ENCODE results near the gene NUDT4B. TPM values are rescaled to one million over a fixed set of nuclear protein-coding genes. Genes with fewer than 3 reads are reported as not detected.
A peak's percentile ranks its signal among the peaks of the same experiment; 100 is the strongest.
"Not testable (repeated sequence)": the region's sequence is repeated elsewhere in the genome, so short reads cannot be mapped to it uniquely, and the experiment has no call there.

Gene NUDT4B
- 1 to 10 TPM in 3 of 8 experiments, under 1 TPM in 3, not detected in 2; 0.21 to 1.9 (median 1.1) TPM for total RNA-seq

GRCh38 chr1:148748563-148749334 lies at the start of gene NUDT4B:
Gene NUDT4B (plus strand): TSS chr1:148748774. CDS start chr1:148748953, 179 bp downstream.
- H3K4me3 ChIP-seq; in situ Hi-C loops (cut with MboI; ENCODE audit: low pct_unique_long_range_greater_than_20kb in 2 of 9, low sequenced_read_pairs in 9 of 9, unreplicated experiment in 9 of 9); H3K4me1 ChIP-seq (replicated peaks in 1 of 2); H3K27ac ChIP-seq: not testable (repeated sequence)
- ATAC-seq (replicated peaks in 6 of 8), result peak; percentile 57 to 84 (median 78)
- WGBS, 10 experiments, result no CpG with 5 or more reads among the region's 68 CpGs

GRCh38 chr1:148699357-148699756 lies 49.2 kb upstream of the NUDT4B start:
- H3K27ac ChIP-seq; H3K4me3 ChIP-seq; H3K4me1 ChIP-seq (replicated peaks in 1 of 2); ATAC-seq (replicated peaks in 6 of 8); in situ Hi-C loops (cut with MboI; ENCODE audit: low pct_unique_long_range_greater_than_20kb in 2 of 9, low sequenced_read_pairs in 9 of 9, unreplicated experiment in 9 of 9): not testable (repeated sequence)
- no CpG with 5 or more reads among the region's 5 CpGs for WGBS, 10 experiments

GRCh38 chr1:148702242-148702641 lies 46.3 kb upstream of the NUDT4B start:
- H3K4me1 ChIP-seq (replicated peaks in 1 of 2); H3K4me3 ChIP-seq; H3K27ac ChIP-seq; in situ Hi-C loops (cut with MboI; ENCODE audit: low pct_unique_long_range_greater_than_20kb in 2 of 9, low sequenced_read_pairs in 9 of 9, unreplicated experiment in 9 of 9): not testable (repeated sequence)
- peak in 1 of 8 experiments; percentile 67 for ATAC-seq (replicated peaks in 6 of 8)
- no CpG with 5 or more reads among the region's 1 CpG for WGBS, 10 experiments

GRCh38 chr1:148703973-148704591 lies 44.5 kb upstream of the NUDT4B start:
- no CpG with 5 or more reads among the region's 5 CpGs for WGBS, 10 experiments
- H3K4me1 ChIP-seq (replicated peaks in 1 of 2); ATAC-seq (replicated peaks in 6 of 8); in situ Hi-C loops (cut with MboI; ENCODE audit: low pct_unique_long_range_greater_than_20kb in 2 of 9, low sequenced_read_pairs in 9 of 9, unreplicated experiment in 9 of 9); H3K27ac ChIP-seq; H3K4me3 ChIP-seq: not testable (repeated sequence)

GRCh38 chr1:148705316-148705948 lies 43.1 kb upstream of the NUDT4B start:
- H3K4me3 ChIP-seq; in situ Hi-C loops (cut with MboI; ENCODE audit: low pct_unique_long_range_greater_than_20kb in 2 of 9, low sequenced_read_pairs in 9 of 9, unreplicated experiment in 9 of 9); H3K27ac ChIP-seq; H3K4me1 ChIP-seq (replicated peaks in 1 of 2); ATAC-seq (replicated peaks in 6 of 8): not testable (repeated sequence)
- no CpG with 5 or more reads among the region's 4 CpGs for WGBS, 10 experiments

GRCh38 chr1:148708779-148709333 lies 39.7 kb upstream of the NUDT4B start:
- WGBS, 10 experiments, result no CpG with 5 or more reads among the region's 1 CpG
- in situ Hi-C loops (cut with MboI; ENCODE audit: low pct_unique_long_range_greater_than_20kb in 2 of 9, low sequenced_read_pairs in 9 of 9, unreplicated experiment in 9 of 9), result not testable (repeated sequence)

GRCh38 chr1:148710772-148711523 lies 37.6 kb upstream of the NUDT4B start:
- peak in 3 of 8 experiments; percentile 8 to 93 (median 93) for ATAC-seq (replicated peaks in 6 of 8)
- H3K4me1 ChIP-seq (replicated peaks in 1 of 2); H3K27ac ChIP-seq; in situ Hi-C loops (cut with MboI; ENCODE audit: low pct_unique_long_range_greater_than_20kb in 2 of 9, low sequenced_read_pairs in 9 of 9, unreplicated experiment in 9 of 9); H3K4me3 ChIP-seq: not testable (repeated sequence)
- no CpG with 5 or more reads among the region's 8 CpGs for WGBS, 10 experiments

More at GRCh38 chr1:148708779-148709333, 39.7 kb upstream of the NUDT4B start:
- peak in 2 of 8 experiments; percentile 36 to 56 for ATAC-seq (replicated peaks in 6 of 8)
- not testable (repeated sequence) for H3K27ac ChIP-seq; H3K4me1 ChIP-seq (replicated peaks in 1 of 2); H3K4me3 ChIP-seq

- in situ Hi-C loops (cut with MboI; ENCODE audit: low pct_unique_long_range_greater_than_20kb in 2 of 9, low sequenced_read_pairs in 9 of 9, unreplicated experiment in 9 of 9); H3K27ac ChIP-seq; H3K4me1 ChIP-seq (replicated peaks in 1 of 2); H3K4me3 ChIP-seq: not testable (repeated sequence)
- peak in 2 of 8 experiments; percentile 18 to 29 for ATAC-seq (replicated peaks in 6 of 8)
- WGBS, 10 experiments, result no CpG with 5 or more reads among the region's 1 CpG
Observed at GRCh38 chr1:148712353-148712752, 36.2 kb upstream of the NUDT4B start.

- H3K4me3 ChIP-seq; in situ Hi-C loops (cut with MboI; ENCODE audit: low pct_unique_long_range_greater_than_20kb in 2 of 9, low sequenced_read_pairs in 9 of 9, unreplicated experiment in 9 of 9); H3K27ac ChIP-seq; H3K4me1 ChIP-seq (replicated peaks in 1 of 2); ATAC-seq (replicated peaks in 6 of 8): not testable (repeated sequence)
- WGBS, 10 experiments, result no CpG with 5 or more reads among the region's 3 CpGs
Observed at GRCh38 chr1:148715518-148715917, 33.1 kb upstream of the NUDT4B start.

- no CpG with 5 or more reads among the region's 1 CpG for WGBS, 10 experiments
- ATAC-seq (replicated peaks in 6 of 8); H3K4me3 ChIP-seq; in situ Hi-C loops (cut with MboI; ENCODE audit: low pct_unique_long_range_greater_than_20kb in 2 of 9, low sequenced_read_pairs in 9 of 9, unreplicated experiment in 9 of 9); H3K4me1 ChIP-seq (replicated peaks in 1 of 2); H3K27ac ChIP-seq: not testable (repeated sequence)
Observed at GRCh38 chr1:148716966-148717520, 31.5 kb upstream of the NUDT4B start.

GRCh38 chr1:148720918-148721317 lies 27.7 kb upstream of the NUDT4B start:
- WGBS, 10 experiments, result no CpG with 5 or more reads among the region's 9 CpGs

GRCh38 chr1:148722758-148723157 lies 25.8 kb upstream of the NUDT4B start:
- H3K4me1 ChIP-seq (replicated peaks in 1 of 2); H3K27ac ChIP-seq; ATAC-seq (replicated peaks in 6 of 8); H3K4me3 ChIP-seq; in situ Hi-C loops (cut with MboI; ENCODE audit: low pct_unique_long_range_greater_than_20kb in 2 of 9, low sequenced_read_pairs in 9 of 9, unreplicated experiment in 9 of 9): not testable (repeated sequence)
- WGBS, 10 experiments, result no CpG with 5 or more reads among the region's 2 CpGs

More at GRCh38 chr1:148720918-148721317, 27.7 kb upstream of the NUDT4B start:
- H3K4me3 ChIP-seq; H3K27ac ChIP-seq; in situ Hi-C loops (cut with MboI; ENCODE audit: low pct_unique_long_range_greater_than_20kb in 2 of 9, low sequenced_read_pairs in 9 of 9, unreplicated experiment in 9 of 9); ATAC-seq (replicated peaks in 6 of 8); H3K4me1 ChIP-seq (replicated peaks in 1 of 2): not testable (repeated sequence)
